Measurements from ENCODE around the gene AGAP2. TPM values are rescaled to one million over a fixed set of nuclear protein-coding genes. Genes with fewer than 3 reads are reported as not detected.
A peak's percentile ranks its signal among the peaks of the same experiment; 100 is the strongest.

Gene AGAP2
- total RNA-seq, 1 donor from 2014 or later = 0.26 TPM

DNA sequence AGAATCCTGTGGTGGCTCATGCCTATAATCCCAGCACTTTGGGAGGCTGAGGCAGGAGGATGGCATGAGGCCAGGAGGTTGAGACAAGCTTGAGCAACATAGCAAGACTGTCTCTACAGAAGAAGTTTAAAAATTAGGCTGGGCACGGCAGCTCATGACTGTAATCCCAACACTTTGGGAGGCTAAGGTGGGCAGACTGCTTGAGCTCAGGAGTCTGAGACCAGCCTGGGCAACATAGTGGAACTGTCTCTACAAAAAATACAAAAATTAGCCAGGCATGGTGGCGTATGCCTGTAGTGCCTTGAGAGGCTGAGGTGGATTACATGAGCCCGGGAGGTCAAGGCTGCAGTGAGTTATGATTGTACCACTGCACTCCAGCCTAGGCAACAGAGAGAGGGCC lies 29.3 kb upstream of the AGAP2 start:
- no peak for DNase-seq (ENCODE audit: low read depth in 2 of 2)

DNA sequence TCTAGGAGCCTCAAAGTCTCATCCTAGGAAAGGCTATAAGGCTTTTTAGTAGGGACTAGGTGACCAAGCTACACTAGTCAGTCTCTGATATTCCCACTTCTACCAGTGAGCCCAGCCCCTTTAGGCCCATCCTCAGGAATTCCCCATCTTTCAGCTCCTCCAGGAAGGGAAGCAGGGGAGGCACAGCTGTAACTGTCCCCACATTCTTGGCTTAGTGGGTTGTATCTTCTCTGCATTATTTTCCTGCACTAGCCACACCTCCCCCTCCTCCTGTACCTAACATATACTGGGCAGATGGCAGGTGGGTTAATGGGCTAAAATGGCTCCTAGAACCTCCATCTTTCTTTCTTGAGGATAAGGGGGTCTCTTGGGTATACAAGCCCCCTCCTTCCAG lies 28.8 kb upstream of the AGAP2 start:
- no peak for DNase-seq (ENCODE audit: low read depth in 2 of 2)

DNA sequence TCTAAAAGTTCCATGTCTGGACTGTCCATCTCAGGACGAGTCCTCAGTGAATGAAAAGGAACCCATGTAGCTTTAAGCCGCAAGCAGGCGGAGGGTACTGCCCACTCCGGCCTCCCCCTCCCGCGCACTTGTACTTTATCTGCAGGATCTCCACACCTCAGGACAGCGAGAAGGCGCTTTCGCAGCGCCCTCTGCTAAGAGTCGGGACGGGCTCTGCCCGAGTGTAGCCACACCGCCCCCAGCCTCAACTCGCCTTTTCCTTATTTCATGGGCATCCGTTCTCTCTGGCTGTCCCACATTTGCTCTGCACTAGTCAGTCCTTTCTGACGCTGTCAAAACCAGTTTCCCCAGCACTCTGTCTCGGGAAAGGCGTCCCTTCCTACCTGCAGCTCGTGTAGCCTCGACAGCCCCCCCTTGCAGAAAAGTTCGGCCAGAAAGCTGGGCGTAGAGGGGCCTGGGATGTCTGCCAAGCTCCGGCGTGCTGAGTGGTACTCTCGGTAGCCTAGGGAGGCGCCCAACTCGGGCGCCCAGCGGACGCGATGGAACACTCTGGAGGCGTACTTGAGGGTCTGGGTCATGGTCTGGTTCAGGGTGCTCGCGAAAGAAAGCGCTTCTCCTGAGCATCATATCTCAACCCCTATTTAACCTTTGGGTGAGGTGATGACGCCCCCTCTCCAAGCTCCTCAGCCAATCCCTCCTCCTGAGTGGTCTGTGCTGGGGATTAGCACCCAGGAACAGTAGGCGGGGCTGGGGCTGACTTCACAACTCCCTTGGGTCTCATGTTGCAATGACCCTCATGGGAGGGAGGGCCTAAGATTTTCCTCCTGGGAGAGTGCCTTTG lies 28.1 kb upstream of the AGAP2 start, which contains the start of gene CYP27B1:
Gene CYP27B1, minus strand, starts transcription at position 615 of the 841 bp plus-strand sequence. Its CDS starts 37 bp downstream, at position 578.
- no peak for DNase-seq (ENCODE audit: low read depth in 2 of 2)

DNA sequence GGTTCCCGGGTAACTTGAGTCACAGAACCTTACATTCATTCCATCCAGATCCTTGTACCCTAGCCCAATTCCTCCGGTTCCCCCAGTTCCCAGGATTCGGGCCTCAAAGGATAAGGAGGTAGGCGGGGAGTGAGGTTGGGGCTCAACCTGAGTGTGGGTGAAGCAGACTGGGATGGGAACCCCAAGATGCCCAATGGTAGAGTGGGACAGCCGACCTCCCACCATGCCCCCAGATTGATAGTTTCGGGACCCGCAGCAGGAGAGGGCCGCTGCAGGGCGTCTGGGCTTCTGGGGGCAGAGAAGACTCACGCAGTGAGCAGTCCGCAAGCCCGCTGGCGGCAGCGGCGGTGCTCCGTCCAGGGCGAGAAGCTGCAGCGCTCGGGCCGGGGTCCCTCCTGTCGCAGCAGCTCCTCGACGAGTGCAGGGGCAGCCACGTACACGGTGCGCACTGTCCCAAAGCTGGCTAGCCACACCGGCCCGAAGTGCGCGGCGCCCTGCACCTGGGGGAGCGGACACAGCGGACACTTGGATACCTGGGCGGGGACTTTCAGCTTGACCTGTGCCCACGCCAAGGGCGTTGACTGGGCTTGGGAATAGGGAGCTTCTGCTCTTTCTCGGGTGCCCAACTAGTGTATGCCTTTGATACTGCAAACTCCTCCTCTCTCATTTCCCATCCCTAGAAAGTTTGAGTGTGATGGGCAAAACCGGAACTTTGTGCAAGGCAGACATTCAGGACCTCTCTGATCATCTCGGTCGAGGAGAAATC lies 27.3 kb upstream of the AGAP2 start:
- DNase-seq (ENCODE audit: low read depth in 2 of 2) = no peak

DNA sequence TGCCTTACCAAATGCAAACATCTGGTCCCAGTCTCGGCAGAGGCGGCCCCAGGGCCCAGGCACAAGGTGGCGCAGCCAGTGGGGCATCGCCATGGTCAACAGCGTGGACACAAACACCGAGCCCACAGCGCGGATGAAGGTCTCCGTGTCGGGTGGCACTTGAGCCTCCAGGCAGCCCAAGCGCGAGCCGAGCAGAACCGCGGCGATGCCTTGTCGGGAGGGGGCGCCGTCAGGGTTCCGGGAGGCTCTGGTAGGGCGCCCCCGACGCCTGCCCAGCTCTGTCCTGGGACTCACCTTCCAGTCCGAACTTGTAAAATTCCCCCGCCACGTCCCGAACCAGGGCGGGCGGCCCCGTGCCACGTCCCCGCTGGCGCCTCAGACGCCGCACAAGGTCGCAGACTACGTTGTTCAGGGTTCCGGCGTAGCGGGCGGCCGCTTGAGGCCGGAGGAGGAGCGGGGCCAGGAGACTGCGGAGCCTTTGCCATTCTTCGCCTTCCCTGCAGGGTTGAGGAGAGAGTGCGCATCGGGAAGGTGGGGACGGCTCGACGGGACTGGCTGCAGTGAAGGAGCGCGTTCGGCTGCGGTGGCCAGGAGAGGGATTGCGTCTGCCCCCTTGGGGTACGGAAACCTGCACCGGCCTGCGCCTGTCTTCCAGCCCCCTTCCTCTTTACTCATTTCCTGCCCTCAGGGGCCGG lies 26.6 kb upstream of the AGAP2 start:
- peak in 1 of 2 donors; percentile 42 for DNase-seq (ENCODE audit: low read depth in 2 of 2)

DNA sequence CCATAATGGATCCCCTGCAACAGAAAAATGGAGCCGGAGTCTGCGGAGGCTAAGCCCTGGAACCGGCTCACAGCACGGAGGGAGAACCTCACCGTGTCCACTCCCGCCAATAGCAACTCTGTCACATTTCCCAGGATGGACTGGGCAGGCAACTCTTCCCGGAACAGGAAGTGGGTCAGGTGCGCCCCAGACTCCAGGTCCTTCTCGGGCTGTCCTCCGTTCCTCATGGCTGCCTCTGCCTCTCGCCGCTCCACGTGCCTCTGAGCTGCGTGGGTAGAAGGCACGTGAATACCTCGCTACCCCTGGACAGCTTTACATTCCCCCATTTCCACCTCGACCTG lies 26.1 kb upstream of the AGAP2 start:
- DNase-seq (ENCODE audit: low read depth in 2 of 2) = no peak

DNA sequence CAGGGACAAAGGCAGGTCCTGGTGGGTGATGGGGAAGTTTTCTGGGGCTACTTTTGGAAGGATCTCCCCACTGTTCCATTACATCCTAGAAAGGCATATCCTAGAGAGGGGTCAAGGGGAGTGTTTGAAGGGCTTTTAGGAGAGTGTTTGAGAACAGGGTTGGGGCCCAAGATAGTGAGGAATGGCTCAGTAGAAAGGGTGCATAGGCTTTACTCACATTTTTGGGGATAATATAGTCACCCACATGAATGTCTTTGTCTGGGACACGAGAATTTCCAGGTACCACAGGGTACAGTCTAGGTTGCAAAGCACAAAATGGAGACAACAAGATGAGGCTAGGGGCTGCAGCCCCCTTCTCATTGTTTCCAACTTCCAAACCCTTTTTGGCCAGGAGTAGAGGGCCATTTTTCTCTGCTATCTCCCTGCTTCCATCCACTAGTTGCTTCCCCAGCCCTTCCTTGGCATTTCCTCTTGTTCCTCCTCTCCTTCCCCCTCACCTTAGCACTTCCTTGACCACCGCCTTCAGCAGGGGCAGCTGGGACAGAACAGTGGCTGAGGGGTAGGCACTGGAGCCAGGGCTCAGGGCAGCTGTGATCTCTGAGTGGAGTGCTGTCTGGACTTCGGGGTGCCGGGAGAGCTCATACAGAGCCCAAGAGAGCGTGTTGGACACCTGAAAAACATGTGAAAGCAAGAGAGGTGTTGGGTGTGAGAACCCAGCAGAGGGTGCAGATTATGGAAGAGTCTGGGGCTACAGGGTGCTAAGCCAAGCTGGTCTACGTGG lies 25.5 kb upstream of the AGAP2 start:
- no peak for DNase-seq (ENCODE audit: low read depth in 2 of 2)

DNA sequence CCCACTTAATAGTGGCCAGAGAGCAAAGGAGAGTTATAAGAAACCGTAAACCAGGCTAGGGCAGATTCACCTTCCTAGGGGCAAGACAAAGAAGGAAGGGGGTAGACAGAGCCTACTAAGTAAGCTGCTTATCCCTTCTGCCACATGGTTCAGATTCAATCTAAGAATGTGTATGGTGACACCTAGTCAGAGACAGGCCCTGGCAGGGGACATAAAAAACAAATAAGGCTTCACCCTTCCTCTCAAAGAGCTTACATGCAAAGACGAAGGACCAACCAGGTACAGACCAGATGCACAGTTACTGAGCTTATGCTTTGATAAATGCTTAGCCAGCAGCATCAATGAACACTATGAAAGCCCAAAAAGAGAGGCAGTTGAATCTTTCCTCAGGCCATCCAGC lies 23.9 kb upstream of the AGAP2 start:
- DNase-seq (ENCODE audit: low read depth in 2 of 2) = no peak

DNA sequence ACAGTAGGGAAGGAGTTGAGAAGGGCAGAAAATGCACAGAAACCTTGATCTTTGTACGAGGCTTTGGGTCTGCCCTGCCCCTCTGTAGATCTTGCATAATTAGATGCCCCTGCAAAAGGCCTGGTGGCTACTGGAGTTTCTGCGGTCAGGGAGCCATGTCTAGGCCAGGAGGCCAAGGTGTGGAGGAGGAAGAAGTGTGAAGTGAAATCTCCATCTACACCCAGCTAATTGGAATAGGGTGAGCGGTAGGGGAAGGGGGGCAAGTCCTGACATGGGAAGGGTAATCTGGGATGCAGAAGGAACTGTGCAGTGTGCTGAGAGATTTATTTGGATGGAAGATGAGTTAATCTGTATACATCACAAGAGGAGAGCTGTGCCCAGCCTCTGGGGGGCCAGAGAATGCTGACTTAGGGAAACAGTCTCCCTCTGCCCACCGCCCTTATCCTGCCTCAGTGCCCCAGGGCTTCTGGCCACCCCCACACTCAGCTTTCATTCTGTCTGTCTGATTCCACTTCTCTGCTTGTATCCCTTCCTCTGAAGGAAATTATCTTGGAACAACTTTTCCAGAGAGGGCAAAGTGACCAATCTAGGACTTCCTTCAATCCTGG lies 23.0 kb upstream of the AGAP2 start:
- no peak for DNase-seq (ENCODE audit: low read depth in 2 of 2)

DNA sequence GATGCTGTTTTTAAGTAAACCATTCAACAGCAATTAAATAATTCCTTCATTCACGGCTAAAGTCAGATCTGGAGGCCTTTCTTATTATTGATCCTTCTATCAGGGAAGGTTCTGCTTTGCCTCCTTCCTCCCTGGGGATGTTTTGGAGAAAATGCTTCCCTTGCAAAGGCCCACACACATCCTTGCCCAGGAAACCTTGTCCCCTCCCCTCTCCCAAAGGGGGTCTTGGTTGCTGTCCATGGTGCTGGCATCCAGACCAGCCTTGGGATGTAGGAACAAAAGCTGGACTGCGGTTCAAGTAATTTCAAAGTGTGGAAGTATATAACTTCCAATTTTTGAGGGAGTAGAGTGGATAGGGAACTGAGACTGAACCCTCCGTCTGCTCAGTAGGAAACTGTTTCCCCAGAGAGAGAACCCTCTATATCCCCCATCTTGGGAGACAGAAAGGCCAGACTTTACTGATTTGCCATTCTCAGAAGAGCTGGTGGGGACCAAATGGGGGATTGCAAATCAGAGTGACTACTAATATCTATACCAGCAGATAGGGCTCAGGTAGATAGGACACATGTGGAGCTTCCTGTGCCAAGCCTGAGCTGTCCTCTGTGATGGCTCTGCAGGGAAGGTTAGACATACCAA lies 21.9 kb upstream of the AGAP2 start:
- no peak for DNase-seq (ENCODE audit: low read depth in 2 of 2)

DNA sequence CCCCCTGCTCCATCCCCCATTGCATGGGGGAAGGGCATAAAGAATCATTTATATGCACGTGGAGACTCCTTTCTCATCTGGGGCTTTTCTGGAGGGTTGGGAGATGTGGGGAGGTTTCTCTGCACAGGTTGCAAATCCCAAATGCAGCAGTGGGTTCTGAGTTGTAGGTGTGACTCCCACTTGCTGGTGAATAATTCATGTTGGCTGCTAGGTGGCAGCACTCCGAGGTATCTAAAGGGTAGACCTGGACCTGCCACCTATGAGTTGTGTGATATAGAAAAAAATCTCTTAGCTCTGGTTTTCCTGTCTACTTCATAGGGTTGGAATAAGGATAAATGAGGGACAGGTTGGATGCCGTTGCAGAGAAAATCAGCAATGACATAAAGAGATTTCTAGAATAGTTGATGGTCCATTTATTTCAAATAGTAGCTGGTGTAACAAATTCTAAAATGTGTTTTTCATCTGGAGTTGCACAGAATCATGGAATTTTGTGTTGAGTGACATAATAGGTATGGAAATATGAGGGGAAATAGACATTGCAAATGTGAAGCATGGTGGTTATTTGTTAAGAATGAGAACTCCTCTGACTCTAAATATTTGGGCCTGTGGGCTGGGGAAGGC lies 20.9 kb upstream of the AGAP2 start:
- peak in 1 of 2 donors; percentile 45 for DNase-seq (ENCODE audit: low read depth in 2 of 2)

DNA sequence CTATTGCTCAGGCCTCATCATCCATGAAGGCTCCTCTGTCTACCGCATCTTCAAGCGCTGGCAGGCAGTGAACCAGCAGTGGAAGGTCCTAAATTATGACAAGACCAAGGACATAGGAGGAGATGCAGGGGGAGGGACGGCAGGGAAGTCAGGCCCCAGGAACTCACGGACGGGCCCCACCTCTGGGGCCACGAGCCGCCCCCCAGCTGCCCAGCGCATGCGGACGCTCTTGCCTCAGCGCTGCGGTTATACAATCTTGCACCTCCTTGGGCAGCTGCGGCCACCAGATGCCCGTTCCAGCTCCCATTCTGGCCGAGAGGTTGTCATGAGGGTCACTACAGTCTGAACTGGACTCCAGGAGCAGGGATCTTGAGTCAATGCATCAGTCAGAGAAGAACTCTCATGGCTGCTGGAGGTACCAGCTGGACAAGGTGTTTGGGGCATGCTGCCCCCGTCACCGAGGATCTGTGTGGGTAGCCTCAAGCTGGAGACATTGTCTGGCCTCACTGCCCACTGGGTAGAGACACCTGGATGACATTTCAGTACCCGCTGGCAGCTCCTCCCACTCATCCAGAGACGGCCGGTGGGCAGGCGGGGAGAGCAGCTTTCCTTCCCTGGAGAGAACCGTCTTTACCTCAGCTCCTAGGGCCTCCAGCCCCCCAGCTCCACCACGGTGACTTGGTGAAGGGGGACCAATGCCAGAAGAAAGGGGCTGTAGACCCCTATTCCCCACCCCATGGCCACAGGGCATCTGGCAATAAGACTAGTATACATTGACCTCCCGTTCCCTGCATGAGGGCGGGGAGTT lies 20.2 kb upstream of the AGAP2 start:
- DNase-seq (ENCODE audit: low read depth in 2 of 2) = no peak

DNA sequence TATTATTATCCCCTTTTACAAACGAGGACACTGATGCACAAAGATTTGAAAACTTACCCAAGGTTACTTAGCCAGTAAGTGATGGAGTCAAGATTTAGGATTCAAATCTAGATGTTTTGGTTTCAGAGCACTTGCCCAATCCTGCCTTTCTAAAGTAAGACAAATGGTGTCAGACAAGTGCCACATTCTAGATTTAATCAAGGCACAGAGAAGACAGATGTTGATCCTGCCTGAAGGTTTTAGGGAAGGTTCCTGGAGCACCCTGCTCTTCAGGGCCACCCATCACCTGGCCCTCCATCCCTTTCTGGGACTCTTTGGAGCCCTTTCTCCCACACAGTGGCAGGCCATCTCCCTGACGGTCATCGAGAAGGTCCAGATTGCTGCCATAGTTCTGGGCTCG lies 19.2 kb upstream of the AGAP2 start:
- DNase-seq (ENCODE audit: low read depth in 2 of 2) = no peak

DNA sequence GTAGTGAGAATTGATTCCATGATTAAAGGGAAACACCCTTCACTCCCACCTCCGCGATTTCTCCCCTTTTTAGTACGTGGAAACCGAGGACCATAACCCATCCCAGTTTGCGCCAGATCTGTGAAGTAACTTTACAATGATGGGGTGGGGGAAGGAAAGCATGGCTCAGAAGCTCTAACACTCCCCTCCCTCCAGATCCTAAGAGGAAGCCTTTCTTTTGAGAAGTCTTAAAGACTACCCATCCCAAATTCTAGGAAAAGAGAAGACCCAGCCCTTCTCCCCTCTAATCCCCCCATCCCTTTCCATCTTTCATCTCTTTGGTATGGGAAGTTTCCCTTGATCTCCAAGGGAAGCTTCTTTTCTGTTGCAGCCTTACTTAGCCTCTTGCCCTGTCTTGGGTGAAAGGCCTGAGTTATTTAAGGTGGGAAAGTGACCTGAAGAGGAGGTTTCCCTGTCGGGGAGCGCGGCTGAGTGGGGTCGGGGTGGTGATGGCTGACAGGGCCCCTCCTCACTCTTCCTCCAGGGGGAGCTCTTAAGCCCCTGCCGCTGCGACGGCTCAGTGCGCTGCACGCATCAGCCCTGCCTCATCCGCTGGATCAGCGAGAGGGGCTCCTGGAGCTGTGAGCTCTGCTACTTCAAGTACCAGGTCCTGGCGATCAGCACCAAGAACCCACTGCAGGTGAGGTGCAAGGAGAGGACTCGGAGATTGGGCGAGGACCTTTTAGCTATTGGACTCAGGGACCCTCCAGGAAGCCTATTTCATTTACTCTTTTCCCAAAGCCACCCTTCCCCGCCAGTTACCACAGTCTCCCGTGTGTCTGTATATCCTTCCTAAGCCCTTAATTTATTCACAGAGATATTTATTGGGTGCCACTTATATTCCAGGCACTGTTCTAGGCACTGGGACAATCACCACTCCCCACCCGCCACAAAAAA lies 18.1 kb upstream of the AGAP2 start:
- DNase-seq (ENCODE audit: low read depth in 2 of 2) = peak in 1 of 2 donors; percentile 45

DNA sequence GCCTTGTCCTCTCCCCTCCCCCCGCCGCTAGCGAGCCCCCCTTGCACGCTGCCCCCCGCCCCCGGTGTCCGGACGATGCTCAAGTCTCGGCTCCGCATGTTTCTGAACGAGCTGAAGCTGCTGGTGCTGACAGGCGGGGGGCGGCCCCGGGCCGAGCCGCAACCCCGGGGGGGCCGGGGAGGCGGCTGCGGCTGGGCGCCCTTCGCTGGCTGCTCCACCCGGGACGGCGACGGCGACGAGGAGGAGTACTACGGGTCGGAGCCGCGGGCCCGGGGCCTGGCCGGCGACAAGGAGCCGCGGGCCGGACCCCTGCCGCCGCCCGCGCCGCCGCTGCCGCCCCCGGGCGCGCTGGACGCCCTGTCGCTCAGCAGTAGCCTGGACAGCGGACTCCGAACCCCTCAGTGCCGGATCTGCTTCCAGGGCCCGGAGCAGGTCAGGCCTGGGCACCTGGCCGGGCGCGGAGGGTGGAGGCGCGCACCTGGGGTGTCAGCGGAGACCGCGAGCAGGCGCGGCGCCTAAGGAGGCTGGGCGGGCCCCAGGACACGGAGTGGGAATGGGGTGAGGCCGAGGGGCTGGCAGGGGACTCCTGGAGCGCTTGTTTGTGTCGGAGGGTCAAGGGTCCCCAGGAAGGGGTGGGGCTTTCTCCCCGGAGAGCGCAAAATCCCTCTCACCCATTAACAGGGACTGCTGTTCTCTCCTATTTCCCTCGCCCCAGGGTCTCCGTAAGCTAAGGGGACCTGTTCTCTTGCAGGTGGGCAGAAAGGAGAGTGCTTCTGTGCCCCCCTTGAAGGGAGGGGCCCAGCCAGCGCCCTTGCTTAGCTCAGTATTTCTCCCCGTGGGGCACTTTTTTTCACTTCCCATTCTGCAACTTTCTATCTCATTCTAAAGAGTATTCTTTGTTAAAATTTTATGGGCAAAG lies 17.2 kb upstream of the AGAP2 start:
- no peak for DNase-seq (ENCODE audit: low read depth in 2 of 2)

DNA sequence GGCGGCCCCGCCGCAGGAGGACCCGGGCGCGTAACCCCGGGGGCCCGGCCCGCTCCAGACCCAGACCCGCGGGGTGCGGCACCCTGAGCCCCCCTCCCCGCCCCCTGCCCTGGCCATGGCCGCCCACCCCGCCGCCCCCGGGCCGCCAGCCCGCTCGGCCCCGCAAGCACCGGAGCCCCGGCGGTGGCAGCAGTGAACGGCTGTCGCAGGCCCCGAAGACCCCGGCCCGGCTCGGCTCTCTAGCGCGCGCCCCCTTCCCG lies 16.6 kb upstream of the AGAP2 start:
- no peak for DNase-seq (ENCODE audit: low read depth in 2 of 2)

Data from dermis microvascular lymphatic vessel endothelial cell (primary cell).